Activated CD8-positive, alpha-beta memory T cell treated with anti-CD3 and anti-CD28 coated beads for 24 hours (primary cell): ENCODE measurements around the gene TRMT10B.
"Not testable (repeated sequence)": the region's sequence is repeated elsewhere in the genome, so short reads cannot be mapped to it uniquely, and the experiment has no call there.

ENCODE experiments used
- DNase-seq: peaks from one replicate; pipeline ENCODE4 v3.0.0-alpha.2; 2020

TRMT10B gene

GRCh38 chr9:37753489-37754190, at the start of gene TRMT10B:
TRMT10B (plus strand) TSS chr9:37753805; CDS start chr9:37761932, 8,127 bp downstream.
- peak; percentile 90 for DNase-seq

GRCh38 chr9:37705787-37706186, 47.8 kb upstream of the TRMT10B start:
- DNase-seq = no peak

- DNase-seq = no peak
These were observed 47.3 kb upstream of the TRMT10B start for GRCh38 chr9:37706290-37706689.

GRCh38 chr9:37707748-37708147, 45.9 kb upstream of the TRMT10B start:
- DNase-seq = no peak

- DNase-seq = no peak
These were observed 43.6 kb upstream of the TRMT10B start for GRCh38 chr9:37710046-37710445.

- DNase-seq = no peak
These were observed 38.3 kb upstream of the TRMT10B start for GRCh38 chr9:37715260-37715659.

GRCh38 chr9:37715991-37716505, 37.6 kb upstream of the TRMT10B start:
- no peak for DNase-seq

GRCh38 chr9:37719526-37719925, 34.1 kb upstream of the TRMT10B start:
- no peak for DNase-seq

- DNase-seq = no peak
These were observed 26.6 kb upstream of the TRMT10B start for GRCh38 chr9:37727013-37727412.

GRCh38 chr9:37729499-37729898, 24.1 kb upstream of the TRMT10B start:
- no peak for DNase-seq

- no peak for DNase-seq
These were observed 23.3 kb upstream of the TRMT10B start for GRCh38 chr9:37730256-37730655.

GRCh38 chr9:37730839-37731238, 22.8 kb upstream of the TRMT10B start:
- DNase-seq = no peak

GRCh38 chr9:37732086-37732741, 21.4 kb upstream of the TRMT10B start:
- no peak for DNase-seq

GRCh38 chr9:37732952-37733351, 20.7 kb upstream of the TRMT10B start:
- DNase-seq = no peak

- no peak for DNase-seq
These were observed 14.4 kb upstream of the TRMT10B start for GRCh38 chr9:37739222-37739621.

- no peak for DNase-seq
These were observed 13.5 kb upstream of the TRMT10B start for GRCh38 chr9:37740128-37740527.

GRCh38 chr9:37740631-37741328, 12.8 kb upstream of the TRMT10B start:
- no peak for DNase-seq

- no peak for DNase-seq
These were observed 7.6 kb upstream of the TRMT10B start for GRCh38 chr9:37745970-37746369.

GRCh38 chr9:37746448-37747270, 6.9 kb upstream of the TRMT10B start:
- no peak for DNase-seq

- DNase-seq = peak; percentile 76
These were observed 6.3 kb upstream of the TRMT10B start for GRCh38 chr9:37747271-37747753.

- no peak for DNase-seq
These were observed 4.5 kb upstream of the TRMT10B start for GRCh38 chr9:37749129-37749528.

GRCh38 chr9:37751186-37751585, 2.4 kb upstream of the TRMT10B start:
- DNase-seq = no peak

- not testable (repeated sequence) for DNase-seq
These were observed 1.9 kb upstream of the TRMT10B start for GRCh38 chr9:37751704-37752103.
